NB4 (cell line): ENCODE data around the gene NXPH4.

Experiments used
- DNase-seq: peaks from one replicate; pipeline ENCODE4 v3.0.0; 2010; ENCODE audit warnings: low read depth
- H3K4me3 ChIP-seq: one replicate; pipeline ENCODE4 v1.5.1; 2011; ENCODE audit warnings: mild to moderate bottlenecking, low read depth, low read length, moderate library complexity
- MYC ChIP-seq: IDR thresholded peaks from 2 replicates; pipeline ENCODE4 v1.6.1; 2011; ENCODE audit warnings: low read depth, low read length
- POLR2A ChIP-seq: IDR thresholded peaks from 2 replicates; pipeline ENCODE4 v1.6.1; 2011; ENCODE audit warnings: mild to moderate bottlenecking; ENCODE audit not compliant: insufficient read length; ENCODE audit errors: extremely low read depth
- TF ChIP-seq, protein P1 (sequence below): IDR thresholded peaks from one replicate; pipeline ENCODE4 v1.5.1; 2012; ENCODE audit warnings: low read depth, low read length
- TF ChIP-seq, protein P2 (sequence below): IDR thresholded peaks from 2 replicates; pipeline ENCODE4 v1.6.1; 2011; ENCODE audit warnings: low read depth, low read length

Gene NXPH4

DNA sequence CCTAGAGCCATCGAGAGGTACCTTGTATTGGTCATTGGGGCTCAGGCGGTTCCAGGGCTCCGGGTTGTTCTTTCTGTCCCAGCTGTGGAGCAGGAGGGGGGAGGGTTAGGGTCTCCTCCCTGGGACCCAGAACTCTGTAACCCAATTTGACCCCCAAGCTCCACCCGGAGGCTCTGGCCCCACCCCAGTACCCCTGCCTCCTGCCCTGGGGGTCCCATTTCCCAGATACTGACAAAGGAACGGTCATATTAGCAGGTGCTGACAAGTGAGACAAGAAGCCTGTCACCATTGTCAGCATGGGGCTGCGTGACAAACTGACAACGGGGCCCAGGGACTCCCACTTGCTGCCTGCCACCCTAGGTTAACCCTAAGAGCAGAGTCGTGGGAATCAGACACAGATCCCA, 19.1 kb downstream of the NXPH4 start:
- TF ChIP-seq, protein P1, sequence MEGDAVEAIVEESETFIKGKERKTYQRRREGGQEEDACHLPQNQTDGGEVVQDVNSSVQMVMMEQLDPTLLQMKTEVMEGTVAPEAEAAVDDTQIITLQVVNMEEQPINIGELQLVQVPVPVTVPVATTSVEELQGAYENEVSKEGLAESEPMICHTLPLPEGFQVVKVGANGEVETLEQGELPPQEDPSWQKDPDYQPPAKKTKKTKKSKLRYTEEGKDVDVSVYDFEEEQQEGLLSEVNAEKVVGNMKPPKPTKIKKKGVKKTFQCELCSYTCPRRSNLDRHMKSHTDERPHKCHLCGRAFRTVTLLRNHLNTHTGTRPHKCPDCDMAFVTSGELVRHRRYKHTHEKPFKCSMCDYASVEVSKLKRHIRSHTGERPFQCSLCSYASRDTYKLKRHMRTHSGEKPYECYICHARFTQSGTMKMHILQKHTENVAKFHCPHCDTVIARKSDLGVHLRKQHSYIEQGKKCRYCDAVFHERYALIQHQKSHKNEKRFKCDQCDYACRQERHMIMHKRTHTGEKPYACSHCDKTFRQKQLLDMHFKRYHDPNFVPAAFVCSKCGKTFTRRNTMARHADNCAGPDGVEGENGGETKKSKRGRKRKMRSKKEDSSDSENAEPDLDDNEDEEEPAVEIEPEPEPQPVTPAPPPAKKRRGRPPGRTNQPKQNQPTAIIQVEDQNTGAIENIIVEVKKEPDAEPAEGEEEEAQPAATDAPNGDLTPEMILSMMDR = no peak
- TF ChIP-seq, protein P2, sequence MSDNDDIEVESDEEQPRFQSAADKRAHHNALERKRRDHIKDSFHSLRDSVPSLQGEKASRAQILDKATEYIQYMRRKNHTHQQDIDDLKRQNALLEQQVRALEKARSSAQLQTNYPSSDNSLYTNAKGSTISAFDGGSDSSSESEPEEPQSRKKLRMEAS = no peak
- no peak for TF ChIP-seq MYC
- no peak for TF ChIP-seq POLR2A
- no peak for DNase-seq
- no peak overlapping the region for H3K4me3 ChIP-seq

DNA sequence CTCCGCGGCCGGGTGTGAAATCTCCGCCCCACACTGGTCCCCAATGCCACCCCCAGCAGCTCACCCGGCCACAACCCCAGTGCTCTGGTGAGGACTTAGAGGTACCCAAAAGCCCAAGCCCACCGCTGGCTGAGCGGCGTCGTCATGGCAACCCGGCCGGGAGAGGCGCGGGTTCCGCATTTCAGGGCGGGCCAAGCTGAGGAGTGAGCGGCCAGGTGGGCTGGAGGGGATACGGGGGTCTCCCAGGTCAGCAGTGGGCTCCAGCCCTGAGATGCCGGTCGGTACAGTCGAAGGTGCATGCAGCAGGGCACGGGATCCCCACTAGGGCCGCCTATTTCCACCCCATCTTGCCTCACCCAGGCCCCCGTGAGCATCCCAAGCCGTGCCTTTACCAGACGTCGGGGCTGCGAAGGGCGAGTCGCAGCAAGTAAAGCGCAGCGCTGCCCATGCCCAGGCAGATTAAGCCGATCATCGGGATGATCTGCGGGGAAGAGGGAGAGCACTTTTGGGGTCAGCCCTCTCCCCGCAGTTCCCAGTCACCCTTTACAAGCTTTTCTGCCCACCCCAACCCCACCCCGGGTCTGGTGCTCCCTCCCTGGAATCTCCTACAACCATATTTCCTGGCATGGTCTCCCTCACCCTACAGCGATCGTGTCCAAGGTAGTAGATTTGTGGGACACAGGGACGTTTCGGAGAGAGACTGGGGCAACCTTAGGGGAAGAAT, 19.8 kb downstream of the NXPH4 start:
- TF ChIP-seq POLR2A = no peak
- no peak for TF ChIP-seq MYC
- TF ChIP-seq, protein P2 = no peak
- TF ChIP-seq, protein P1 = no peak
- no peak overlapping the region for H3K4me3 ChIP-seq
- no peak for DNase-seq

DNA sequence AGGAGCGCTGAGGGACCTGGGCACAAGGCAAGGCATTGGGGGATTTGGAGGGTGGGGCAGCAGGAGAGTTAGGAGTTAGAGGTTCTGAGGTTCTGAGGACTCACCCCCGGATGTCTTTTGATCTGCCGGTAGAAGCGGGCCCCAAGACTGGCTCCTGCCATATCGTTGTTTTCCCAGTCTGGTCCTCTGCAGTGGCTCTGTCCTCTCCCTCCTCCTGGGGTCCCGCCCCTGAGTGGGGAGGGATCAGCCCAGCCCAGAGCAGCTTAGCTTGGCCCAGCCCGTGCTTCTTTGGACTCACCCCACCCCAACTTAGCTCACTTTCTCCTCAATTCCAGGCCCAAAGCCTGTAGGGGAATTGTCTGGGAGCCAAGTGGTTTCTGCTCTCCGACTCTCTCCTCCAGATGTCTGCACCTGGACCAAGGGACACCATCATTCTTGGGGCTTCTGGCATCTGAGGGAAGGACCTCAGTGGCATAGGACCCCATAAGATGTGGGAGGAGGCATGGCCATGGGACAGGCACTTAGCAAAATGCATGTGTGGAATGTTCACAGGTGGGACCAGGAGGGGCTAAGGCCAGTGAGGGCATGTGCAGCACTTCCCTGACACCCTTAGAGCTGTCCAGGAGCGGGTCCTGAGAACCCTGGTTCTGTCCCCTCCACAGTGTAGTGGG, 20.5 kb downstream of the NXPH4 start:
- no peak for DNase-seq
- TF ChIP-seq, protein P1 = no peak
- TF ChIP-seq POLR2A (no peak), MYC (no peak)
- TF ChIP-seq, protein P2 = no peak
- no peak overlapping the region for H3K4me3 ChIP-seq

DNA sequence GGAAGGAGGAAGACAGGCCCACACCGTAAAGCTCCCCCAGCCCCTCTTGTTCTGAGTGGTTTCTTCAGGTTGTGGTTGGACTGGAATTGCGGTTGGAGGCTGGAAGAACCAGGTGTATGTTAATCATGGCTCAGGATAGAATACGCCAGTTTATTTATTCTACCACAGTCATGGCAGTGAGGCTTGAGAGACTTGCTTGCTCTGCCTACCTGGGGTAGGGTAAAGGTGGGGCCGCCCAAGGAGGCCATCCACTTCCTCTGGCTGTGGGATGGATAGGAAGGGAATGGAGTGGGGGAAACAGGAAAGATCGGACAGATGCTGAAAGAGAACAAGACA, 21.0 kb downstream of the NXPH4 start:
- TF ChIP-seq, protein P1 = no peak
- no peak for TF ChIP-seq POLR2A
- TF ChIP-seq, protein P2 = no peak
- H3K4me3 ChIP-seq = no peak overlapping the region
- no peak for DNase-seq

DNA sequence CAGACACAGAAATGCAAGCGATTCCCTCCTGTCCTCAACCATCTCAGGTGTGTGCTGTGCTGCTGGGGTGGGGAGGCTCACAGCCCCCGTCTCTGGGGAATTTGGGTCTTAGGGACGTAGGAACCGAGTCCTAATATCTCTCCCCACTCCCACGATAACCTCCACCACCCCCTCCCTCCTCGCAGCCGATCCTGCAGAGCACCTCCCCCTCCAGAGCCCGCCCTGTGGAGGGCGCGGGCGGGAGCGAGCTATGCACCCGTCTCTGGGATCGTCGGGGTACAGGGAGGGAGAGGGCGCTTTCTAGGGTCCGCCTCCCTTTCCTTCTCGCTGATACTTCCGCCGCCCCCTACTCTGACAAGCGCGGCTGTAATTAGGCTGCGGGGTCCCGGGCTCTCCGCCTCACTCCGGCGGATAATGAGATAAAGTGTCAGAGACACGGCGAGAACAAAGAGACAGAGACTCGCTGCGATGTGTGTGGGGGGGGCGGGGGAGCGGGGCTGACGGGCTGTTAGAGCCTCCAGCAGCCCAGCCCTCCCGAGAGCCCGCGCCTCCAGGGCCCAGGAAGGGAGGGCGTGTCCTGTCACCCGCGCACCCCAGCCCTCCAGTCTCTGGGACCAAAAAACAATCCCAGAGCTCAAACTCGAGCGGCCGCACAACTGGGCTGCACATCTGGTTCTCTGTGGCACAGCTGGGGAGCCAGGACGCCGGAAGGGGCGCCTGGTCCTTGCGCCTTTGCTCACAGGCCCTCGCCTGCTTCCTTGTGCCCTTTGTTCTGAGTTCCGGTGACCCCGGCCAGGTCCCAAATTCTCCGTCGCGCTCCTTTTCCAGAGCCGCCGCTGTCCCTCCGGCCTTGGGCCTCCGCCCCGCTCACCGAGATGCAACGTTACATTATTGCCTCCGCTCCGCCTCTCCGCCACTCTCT, 21.6 kb downstream of the NXPH4 start:
- no peak for TF ChIP-seq MYC
- TF ChIP-seq, protein P1 = no peak
- TF ChIP-seq, protein P2 = no peak
- no peak for TF ChIP-seq POLR2A
- DNase-seq = no peak
- H3K4me3 ChIP-seq = no peak overlapping the region
